D721Med (cell line): Measurements from ENCODE around the gene GRIK4.

Experiments used
- DNase-seq: peaks from one replicate; pipeline ENCODE4 v3.0.0; 2011; ENCODE audit warnings: low spot score; ENCODE audit not compliant: insufficient read length
- FAIRE-seq: peaks from 2 replicates; lab custom pipeline; 2011; peaks lifted over from hg19 to GRCh38; lab: Jason Lieb, UNC
- TF ChIP-seq, protein P1 (sequence below): IDR thresholded peaks from 2 replicates; pipeline ENCODE4 v1.5.1; 2012; ENCODE audit warnings: mild to moderate bottlenecking, control low read depth; ENCODE audit not compliant: insufficient read depth; ENCODE audit errors: missing control alignments

Gene GRIK4

DNA sequence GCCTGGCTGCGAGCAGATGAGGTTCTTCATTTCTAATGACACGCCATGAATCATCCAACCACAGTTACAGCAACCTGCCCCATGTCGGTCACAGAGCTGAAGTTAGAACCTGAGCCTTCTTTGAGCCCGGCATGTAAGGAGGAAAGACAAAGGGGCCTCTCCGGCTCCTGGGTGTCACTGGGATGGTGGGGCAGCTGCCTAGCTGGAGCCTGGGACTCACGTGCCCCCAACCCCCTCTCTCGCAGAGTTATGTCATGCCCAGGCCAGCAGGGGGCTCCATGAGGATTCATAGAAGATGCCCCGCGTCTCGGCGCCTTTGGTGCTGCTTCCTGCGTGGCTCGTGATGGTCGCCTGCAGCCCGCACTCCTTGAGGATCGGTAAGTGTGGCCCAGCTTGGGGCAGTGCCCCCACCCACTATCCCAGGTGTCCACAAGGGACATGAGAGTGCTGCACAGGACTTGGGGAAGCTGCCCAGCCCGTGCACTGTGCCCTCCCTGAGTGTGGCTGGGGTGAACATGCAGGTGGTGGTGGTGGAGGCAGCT is 148.5 kb downstream of the GRIK4 start:
- TF ChIP-seq, protein P1, sequence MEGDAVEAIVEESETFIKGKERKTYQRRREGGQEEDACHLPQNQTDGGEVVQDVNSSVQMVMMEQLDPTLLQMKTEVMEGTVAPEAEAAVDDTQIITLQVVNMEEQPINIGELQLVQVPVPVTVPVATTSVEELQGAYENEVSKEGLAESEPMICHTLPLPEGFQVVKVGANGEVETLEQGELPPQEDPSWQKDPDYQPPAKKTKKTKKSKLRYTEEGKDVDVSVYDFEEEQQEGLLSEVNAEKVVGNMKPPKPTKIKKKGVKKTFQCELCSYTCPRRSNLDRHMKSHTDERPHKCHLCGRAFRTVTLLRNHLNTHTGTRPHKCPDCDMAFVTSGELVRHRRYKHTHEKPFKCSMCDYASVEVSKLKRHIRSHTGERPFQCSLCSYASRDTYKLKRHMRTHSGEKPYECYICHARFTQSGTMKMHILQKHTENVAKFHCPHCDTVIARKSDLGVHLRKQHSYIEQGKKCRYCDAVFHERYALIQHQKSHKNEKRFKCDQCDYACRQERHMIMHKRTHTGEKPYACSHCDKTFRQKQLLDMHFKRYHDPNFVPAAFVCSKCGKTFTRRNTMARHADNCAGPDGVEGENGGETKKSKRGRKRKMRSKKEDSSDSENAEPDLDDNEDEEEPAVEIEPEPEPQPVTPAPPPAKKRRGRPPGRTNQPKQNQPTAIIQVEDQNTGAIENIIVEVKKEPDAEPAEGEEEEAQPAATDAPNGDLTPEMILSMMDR: peak; percentile 70
- FAIRE-seq (no peak), DNase-seq (peak; percentile 64)

DNA sequence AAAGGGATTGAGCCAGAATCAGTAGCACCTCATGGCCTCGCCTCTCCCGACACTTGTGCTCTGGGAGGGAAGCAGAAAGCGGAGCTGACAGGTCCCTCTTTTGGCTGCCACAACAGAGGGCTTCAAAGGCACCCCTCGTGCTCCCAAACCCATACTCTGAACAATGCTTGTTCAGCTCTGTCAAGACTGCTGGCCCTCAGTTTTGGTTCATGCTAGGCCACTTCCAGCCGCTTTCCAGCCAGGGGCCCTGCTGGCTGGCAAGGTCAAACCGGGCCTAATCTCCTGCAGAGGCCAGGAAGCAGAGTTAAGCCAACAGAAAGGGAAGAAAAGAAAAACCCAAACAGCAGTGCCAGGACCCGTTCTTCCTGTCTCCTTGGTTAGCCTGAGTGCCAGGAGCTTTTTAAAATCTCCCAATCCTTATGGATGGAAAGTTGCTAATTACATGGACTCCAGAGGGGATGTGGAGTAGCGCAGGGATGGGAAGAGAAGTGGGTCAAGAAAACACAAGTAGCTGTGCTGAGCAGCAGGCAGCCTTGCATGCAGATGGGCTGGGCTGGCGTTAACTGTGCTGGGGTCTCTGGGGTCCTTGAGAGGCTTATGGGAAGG is 150.6 kb downstream of the GRIK4 start:
- TF ChIP-seq, protein P1: no peak
- FAIRE-seq (no peak), DNase-seq (no peak)

DNA sequence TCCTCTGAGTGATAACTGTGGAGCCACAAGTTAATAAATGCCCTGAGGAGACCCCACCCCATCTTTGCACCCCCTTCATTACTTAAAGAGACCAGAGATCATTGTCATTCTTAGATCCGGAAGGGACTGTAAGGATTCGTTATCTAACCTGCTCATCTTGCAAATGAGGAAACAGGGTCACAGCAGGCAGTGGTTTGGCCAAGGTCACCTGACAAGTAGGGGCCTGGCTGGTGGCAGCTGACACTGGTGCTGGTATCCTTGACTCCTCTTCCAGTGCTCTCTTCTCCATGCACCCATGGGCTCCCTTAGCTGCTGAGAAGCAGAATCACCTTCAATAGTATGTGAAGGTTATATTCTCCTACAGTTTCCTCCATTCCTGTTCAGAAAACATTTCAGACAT is 151.6 kb downstream of the GRIK4 start:
- no peak for DNase-seq
- TF ChIP-seq, protein P1: no peak
- FAIRE-seq: no peak

DNA sequence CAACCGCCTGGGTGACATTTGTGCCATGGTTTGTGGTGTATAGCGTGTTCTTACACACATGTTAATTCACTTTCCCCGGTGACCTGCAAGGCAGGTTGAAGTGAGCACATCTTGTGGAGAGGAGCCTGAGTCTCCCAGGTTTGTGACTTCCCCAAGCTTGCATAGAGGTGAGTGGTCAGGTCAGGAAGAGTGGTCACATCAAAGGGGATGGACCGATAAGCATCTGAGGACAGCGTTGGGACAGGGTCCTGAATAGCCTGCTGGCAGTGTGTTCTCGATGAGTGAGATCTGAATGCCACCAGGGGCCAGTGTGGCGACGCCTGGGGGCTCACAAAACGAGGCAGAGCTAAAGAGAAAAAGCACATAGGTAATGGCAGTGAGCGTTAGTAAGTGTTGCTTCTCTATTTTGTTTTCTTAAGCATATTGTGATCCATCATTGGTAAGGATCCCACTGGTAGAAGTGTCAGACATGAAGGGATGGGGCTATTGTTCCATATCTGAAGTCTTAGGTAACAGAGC is 154.6 kb downstream of the GRIK4 start:
- no peak for DNase-seq
- TF ChIP-seq, protein P1: peak; percentile 5
- no peak for FAIRE-seq

DNA sequence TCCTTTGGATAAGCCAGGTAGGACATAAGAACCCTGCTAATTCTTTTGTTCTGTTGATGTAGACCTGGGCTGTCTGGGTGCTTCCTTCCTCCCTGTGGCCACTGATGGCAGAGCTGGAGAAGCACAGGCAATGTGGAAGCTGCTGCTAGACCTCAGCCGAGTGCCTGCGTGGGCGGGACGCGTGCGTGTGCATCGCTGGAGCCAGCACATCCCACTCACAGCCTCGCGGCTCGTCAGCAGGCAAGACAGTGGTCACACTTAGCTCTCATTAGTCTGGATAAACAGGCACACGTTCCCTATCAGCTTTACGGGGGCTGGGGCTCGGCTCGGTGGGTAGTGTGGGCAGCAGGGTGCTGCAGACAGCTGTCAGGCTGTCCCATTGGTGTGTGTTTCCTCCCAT is 155.7 kb downstream of the GRIK4 start:
- DNase-seq (no peak), FAIRE-seq (no peak)
- TF ChIP-seq, protein P1: no peak

DNA sequence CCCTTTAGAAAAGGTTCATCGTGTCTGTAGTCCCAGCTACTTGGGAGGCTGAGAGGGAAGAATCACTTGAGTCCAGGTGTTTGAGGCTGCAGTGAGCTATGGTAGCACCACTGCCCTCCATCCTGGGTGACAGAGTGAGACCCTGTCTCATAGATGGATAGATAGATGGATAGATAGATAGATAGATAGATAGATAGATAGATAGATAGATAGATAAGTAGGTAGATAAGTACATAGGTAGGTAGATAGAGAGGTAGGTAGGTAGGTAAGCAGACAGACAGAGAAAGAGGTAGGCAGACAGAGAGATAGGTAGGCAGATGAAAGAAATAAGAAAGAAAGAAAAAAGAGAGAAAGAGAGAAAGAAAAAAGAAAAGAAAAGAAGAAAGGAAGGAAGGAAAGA is 156.4 kb downstream of the GRIK4 start:
- DNase-seq: no peak
- TF ChIP-seq, protein P1: no peak
- no peak for FAIRE-seq

DNA sequence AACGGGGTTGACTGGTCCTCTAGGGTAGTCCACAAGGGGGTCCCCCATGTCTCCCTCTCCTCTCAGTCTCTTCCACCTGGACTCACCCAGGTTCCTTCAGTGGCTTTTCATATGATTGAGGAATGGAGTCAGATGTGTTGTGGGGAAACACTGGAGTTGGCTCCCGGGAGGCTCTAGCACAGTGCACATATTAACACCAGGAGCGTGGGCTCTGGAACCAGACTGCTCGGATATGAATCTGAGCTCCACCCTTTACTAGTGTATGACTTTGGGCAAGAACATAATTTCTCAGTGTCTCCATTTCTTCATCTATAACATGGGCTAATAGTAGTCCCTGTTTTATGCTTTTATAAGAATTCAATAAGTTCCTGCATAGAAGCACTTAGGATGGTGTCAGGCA is 157.0 kb downstream of the GRIK4 start:
- FAIRE-seq (no peak), DNase-seq (no peak)
- TF ChIP-seq, protein P1: no peak
